ENCODE data around the gene GNAI3. TPM values are rescaled to one million over a fixed set of nuclear protein-coding genes. Genes with fewer than 3 reads are reported as not detected.

GNAI3 gene
- total and polyA plus RNA-seq, 2 experiments from 2014 or later = 14.9 TPM

GRCh38 chr1:109514846-109515245 lies 33.6 kb upstream of the GNAI3 start:
- H4K20me1 ChIP-seq (ENCODE audit: insufficient read depth) = no peaks in the 10 kb centered on the region
- H3K79me2 ChIP-seq (ENCODE audit: insufficient read depth) = no peaks in the 10 kb centered on the region
- H3K4me2 ChIP-seq (ENCODE audit: unreplicated experiment) = no peak overlapping the region
- H3K9ac ChIP-seq = no peak overlapping the region
- H3K4me1 ChIP-seq (ENCODE audit: insufficient read depth) = peaks cover 3% of the 10 kb centered on the region
- no peak overlapping the region for H3K27ac ChIP-seq
- H3F3A ChIP-seq (ENCODE audit: insufficient read depth) = no peaks in the 10 kb centered on the region
- in situ Hi-C loops (cut with MboI) = no loop called here
- H3K9me2 ChIP-seq (ENCODE audit: insufficient read depth) = no peaks in the 10 kb centered on the region
- no peaks in the 10 kb centered on the region for H3K9me3 ChIP-seq (ENCODE audit: low read depth)
- no peak for DNase-seq
- H3K27me3 ChIP-seq (replicated peaks; ENCODE audit: insufficient read depth) = no peaks in the 10 kb centered on the region
- no peak overlapping the region for H3K4me3 ChIP-seq
- H3K36me3 ChIP-seq (ENCODE audit: low read depth) = no peaks in the 10 kb centered on the region
- H2AFZ ChIP-seq = no peak overlapping the region
- no peak for TF ChIP-seq EZH2phosphoT487 (IDR thresholded peaks at IDR 0.05; ENCODE audit: insufficient read depth, low read depth)
- TF ChIP-seq EZH2 (IDR thresholded peaks at IDR 0.05; ENCODE audit: insufficient read depth, poor library complexity, severe bottlenecking) = no peak
- WGBS, 2 experiments (ENCODE audit: low coverage in 1 of 2, low lambda C conversion rate in 2 of 2, missing lambda C conversion rate in 2 of 2) = 46 to 53% methylated on average over 3 of the region's 3 CpGs

- TF ChIP-seq EZH2 (IDR thresholded peaks at IDR 0.05; ENCODE audit: insufficient read depth, poor library complexity, severe bottlenecking) (no peak), EZH2phosphoT487 (IDR thresholded peaks at IDR 0.05; ENCODE audit: insufficient read depth, low read depth) (no peak)
- WGBS, 2 experiments (ENCODE audit: low coverage in 1 of 2, low lambda C conversion rate in 2 of 2, missing lambda C conversion rate in 2 of 2) = 57 to 62% methylated on average over 5 of the region's 5 CpGs
- in situ Hi-C loops (cut with MboI) = no loop called here
Measured at GRCh38 chr1:109516872-109517271, 31.5 kb upstream of the GNAI3 start.

GRCh38 chr1:109517337-109517736 lies 31.1 kb upstream of the GNAI3 start:
- TF ChIP-seq EZH2phosphoT487 (IDR thresholded peaks at IDR 0.05; ENCODE audit: insufficient read depth, low read depth) (no peak), EZH2 (IDR thresholded peaks at IDR 0.05; ENCODE audit: insufficient read depth, poor library complexity, severe bottlenecking) (no peak)

More at GRCh38 chr1:109516872-109517271, 31.5 kb upstream of the GNAI3 start:
- Histone ChIP-seq H3K4me2 (ENCODE audit: unreplicated experiment) (no peak overlapping the region), H2AFZ (no peak overlapping the region), H3K27me3 (replicated peaks; ENCODE audit: insufficient read depth) (0 out of 2 replicates have a peak, but pooled peaks cover 3% of the 10 kb centered on the region), H3F3A (ENCODE audit: insufficient read depth) (no peaks in the 10 kb centered on the region), H3K9me3 (ENCODE audit: low read depth) (no peaks in the 10 kb centered on the region), H3K4me3 (no peak overlapping the region), H3K4me1 (ENCODE audit: insufficient read depth) (no peaks in the 10 kb centered on the region; the same call in 1 of the 2 replicates), H3K27ac (no peak overlapping the region), H4K20me1 (ENCODE audit: insufficient read depth) (no peaks in the 10 kb centered on the region), H3K9me2 (ENCODE audit: insufficient read depth) (no peaks in the 10 kb centered on the region), H3K36me3 (ENCODE audit: low read depth) (no peaks in the 10 kb centered on the region), H3K79me2 (ENCODE audit: insufficient read depth) (no peaks in the 10 kb centered on the region), H3K9ac (no peak overlapping the region)
- no peak for DNase-seq

GRCh38 chr1:109521002-109521951 lies 27.1 kb upstream of the GNAI3 start:
- peak; percentile 40 for DNase-seq
- in situ Hi-C loops (cut with MboI) = no loop called here
- WGBS, 2 experiments (ENCODE audit: low coverage in 1 of 2, low lambda C conversion rate in 2 of 2, missing lambda C conversion rate in 2 of 2) = 25 to 33% methylated on average over 13 to 14 of the region's 14 CpGs

More at GRCh38 chr1:109517337-109517736, 31.1 kb upstream of the GNAI3 start:
- Histone ChIP-seq H3F3A (ENCODE audit: insufficient read depth) (no peaks in the 10 kb centered on the region), H3K9me2 (ENCODE audit: insufficient read depth) (no peaks in the 10 kb centered on the region), H2AFZ (no peak overlapping the region), H3K27me3 (replicated peaks; ENCODE audit: insufficient read depth) (0 out of 2 replicates have a peak, but pooled peaks cover 8% of the 10 kb centered on the region), H3K79me2 (ENCODE audit: insufficient read depth) (no peaks in the 10 kb centered on the region), H3K27ac (no peak overlapping the region), H3K36me3 (ENCODE audit: low read depth) (no peaks in the 10 kb centered on the region), H3K9me3 (ENCODE audit: low read depth) (no peaks in the 10 kb centered on the region), H3K9ac (no peak overlapping the region), H3K4me2 (ENCODE audit: unreplicated experiment) (no peak overlapping the region), H3K4me1 (ENCODE audit: insufficient read depth) (no peaks in the 10 kb centered on the region; the same call in 1 of the 2 replicates), H4K20me1 (ENCODE audit: insufficient read depth) (no peaks in the 10 kb centered on the region), H3K4me3 (no peak overlapping the region)
- 74 to 77% methylated on average over 5 of the region's 5 CpGs for WGBS, 2 experiments (ENCODE audit: low coverage in 1 of 2, low lambda C conversion rate in 2 of 2, missing lambda C conversion rate in 2 of 2)
- no peak for DNase-seq
- in situ Hi-C loops (cut with MboI) = no loop called here

More at GRCh38 chr1:109521002-109521951, 27.1 kb upstream of the GNAI3 start:
- Histone ChIP-seq H3K9ac (no peak overlapping the region), H2AFZ (peak overlapping the region; percentile 42; the same call in 1 of the 2 replicates), H4K20me1 (ENCODE audit: insufficient read depth) (no peaks in the 10 kb centered on the region), H3K4me3 (no peak overlapping the region), H3K36me3 (ENCODE audit: low read depth) (no peaks in the 10 kb centered on the region), H3K4me1 (ENCODE audit: insufficient read depth) (no peaks in the 10 kb centered on the region), H3K9me3 (ENCODE audit: low read depth) (no peaks in the 10 kb centered on the region), H3F3A (ENCODE audit: insufficient read depth) (no peaks in the 10 kb centered on the region), H3K27me3 (replicated peaks; ENCODE audit: insufficient read depth) (0 out of 2 replicates have a peak, but pooled peaks cover 8% of the 10 kb centered on the region), H3K9me2 (ENCODE audit: insufficient read depth) (no peaks in the 10 kb centered on the region), H3K27ac (no peak overlapping the region), H3K4me2 (ENCODE audit: unreplicated experiment) (no peak overlapping the region), H3K79me2 (ENCODE audit: insufficient read depth) (no peaks in the 10 kb centered on the region)
- TF ChIP-seq EZH2phosphoT487 (IDR thresholded peaks at IDR 0.05; ENCODE audit: insufficient read depth, low read depth) (no peak), EZH2 (IDR thresholded peaks at IDR 0.05; ENCODE audit: insufficient read depth, poor library complexity, severe bottlenecking) (no peak)

Data from GM23248 (cell line).